Hematopoietic multipotent progenitor cell treated with erythropoietin and hydrocortisone succinate and interleukin-3 and kit ligand, for 8 days (in vitro differentiated cells): Measurements from ENCODE around the gene SCAPER.
A peak's percentile ranks its signal among the peaks of the same experiment; 100 is the strongest.

Experiments
- DNase-seq: peaks from one replicate; pipeline ENCODE4 v3.0.0-alpha.2; 2015

Gene SCAPER, protein sequence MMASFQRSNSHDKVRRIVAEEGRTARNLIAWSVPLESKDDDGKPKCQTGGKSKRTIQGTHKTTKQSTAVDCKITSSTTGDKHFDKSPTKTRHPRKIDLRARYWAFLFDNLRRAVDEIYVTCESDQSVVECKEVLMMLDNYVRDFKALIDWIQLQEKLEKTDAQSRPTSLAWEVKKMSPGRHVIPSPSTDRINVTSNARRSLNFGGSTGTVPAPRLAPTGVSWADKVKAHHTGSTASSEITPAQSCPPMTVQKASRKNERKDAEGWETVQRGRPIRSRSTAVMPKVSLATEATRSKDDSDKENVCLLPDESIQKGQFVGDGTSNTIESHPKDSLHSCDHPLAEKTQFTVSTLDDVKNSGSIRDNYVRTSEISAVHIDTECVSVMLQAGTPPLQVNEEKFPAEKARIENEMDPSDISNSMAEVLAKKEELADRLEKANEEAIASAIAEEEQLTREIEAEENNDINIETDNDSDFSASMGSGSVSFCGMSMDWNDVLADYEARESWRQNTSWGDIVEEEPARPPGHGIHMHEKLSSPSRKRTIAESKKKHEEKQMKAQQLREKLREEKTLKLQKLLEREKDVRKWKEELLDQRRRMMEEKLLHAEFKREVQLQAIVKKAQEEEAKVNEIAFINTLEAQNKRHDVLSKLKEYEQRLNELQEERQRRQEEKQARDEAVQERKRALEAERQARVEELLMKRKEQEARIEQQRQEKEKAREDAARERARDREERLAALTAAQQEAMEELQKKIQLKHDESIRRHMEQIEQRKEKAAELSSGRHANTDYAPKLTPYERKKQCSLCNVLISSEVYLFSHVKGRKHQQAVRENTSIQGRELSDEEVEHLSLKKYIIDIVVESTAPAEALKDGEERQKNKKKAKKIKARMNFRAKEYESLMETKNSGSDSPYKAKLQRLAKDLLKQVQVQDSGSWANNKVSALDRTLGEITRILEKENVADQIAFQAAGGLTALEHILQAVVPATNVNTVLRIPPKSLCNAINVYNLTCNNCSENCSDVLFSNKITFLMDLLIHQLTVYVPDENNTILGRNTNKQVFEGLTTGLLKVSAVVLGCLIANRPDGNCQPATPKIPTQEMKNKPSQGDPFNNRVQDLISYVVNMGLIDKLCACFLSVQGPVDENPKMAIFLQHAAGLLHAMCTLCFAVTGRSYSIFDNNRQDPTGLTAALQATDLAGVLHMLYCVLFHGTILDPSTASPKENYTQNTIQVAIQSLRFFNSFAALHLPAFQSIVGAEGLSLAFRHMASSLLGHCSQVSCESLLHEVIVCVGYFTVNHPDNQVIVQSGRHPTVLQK (N-terminal part only)

DNA sequence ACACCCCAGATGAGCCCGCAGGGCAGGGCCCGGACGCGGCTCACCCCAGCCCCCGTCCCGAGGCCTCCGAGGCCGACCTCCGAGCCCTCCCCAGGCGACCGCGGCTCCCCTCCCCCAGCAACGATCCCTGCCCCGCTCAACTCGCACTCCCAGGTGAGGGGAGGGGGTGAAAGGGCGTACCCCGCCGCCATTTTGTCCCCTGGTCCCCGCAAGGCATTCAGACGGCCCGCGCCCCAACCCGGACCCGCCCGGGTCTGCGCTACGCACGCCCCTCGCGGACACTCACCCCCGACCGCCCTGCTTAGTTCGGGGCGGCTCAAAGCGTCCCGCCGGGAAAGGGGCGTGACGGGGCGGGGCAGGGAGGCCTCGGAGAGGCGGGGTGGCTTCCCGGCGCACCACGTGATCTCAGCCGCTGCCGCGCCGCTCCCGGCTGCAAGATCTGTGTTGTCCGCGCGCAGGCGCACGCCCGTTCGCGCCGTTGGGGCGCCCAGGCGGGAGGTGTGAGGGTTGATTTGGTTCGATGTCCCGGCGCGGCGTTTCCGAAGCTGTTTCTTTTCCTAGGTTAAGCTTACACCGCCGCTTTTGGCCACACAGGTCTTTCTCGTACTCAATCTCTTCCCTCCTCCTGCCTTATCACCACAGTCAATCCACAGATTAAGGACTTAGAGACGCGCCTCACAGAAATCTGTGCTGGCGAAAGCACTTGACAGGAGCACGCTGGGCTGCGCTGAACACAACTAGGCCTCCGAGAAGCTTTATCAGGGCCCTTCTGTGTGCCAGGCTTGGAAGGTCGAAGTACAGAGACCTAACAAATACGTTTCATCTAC is at the start of gene SCAPER:
SCAPER (minus strand) TSS at position 328 of the 827 bp plus-strand sequence. CDS start 21,523 bp downstream, outside the sequence.
- peak; percentile 85 for DNase-seq

DNA sequence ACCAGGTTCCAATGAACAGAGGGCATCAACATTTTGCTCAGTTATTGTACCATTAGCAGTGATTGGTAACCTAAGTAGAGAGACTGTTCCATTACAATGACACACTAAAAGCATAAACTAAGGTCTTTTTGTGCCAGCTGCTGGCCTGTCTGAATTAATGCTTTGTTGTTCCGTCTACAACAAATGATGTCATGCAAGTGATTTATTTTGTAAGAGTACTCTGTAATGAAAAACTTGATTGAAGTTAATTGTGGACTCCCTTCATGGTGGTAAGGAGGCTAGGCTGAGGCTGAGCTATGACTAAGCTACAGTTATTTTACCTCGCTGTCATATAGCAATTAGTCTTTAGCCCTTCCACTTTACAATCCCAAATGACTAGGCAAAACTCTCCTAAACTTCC is 49.6 kb upstream of the SCAPER start:
- no peak for DNase-seq

DNA sequence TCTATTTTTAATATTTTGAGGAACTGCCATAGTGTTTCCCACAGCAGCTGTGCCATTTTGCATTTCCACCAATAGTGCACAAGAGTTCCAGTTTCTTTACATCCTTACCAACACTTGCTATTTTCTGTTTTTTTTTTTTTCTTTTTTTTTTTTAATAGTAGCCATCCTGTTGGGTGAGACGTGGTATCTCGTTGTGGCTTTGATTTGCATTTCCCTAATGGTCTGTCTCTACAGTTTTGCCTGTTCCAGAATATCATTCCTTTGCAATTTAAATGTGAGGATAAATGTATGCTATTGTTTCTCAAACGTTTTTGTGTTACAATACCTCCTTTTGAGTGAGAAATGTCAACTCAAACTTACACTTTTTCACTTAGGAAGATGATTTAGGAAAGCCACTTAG is 48.8 kb upstream of the SCAPER start:
- no peak for DNase-seq

DNA sequence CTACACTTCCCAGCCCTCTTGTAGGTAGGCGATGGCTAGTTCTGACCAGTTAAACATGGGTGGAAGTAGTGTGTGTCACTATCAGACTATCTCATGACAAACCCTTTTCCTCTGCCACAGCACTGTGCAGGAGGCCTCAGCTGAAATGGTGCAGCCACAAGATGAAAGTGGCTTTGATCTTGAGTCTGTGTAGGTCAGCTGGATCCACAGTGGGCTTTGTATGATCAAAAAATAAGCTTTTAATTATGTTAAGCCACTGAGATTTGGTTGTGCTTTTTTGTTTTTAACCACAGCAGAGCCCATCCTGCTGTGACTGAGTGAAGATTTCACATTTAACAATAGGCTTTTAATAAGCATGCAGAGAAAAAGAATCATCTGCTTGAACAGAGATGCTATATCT is 46.1 kb upstream of the SCAPER start:
- no peak for DNase-seq

DNA sequence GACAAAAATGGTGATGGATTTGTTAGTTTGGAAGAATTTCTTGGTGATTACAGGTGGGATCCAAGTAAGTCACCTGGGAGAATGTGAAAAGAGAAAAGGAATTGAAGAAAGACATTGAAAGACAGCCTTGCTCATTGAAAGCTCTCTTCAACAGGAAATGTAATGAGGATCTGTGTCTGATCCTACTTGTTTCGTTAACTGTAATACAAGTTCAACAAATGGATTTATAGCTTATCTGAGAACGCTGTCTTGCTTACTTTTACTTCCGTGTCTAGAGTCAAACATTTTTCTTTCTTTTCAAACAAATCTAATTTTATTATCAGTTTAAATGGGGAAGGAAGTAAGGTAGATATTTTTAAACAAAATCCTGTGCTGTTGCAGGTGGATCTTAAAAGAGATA is 42.3 kb upstream of the SCAPER start:
- no peak for DNase-seq

DNA sequence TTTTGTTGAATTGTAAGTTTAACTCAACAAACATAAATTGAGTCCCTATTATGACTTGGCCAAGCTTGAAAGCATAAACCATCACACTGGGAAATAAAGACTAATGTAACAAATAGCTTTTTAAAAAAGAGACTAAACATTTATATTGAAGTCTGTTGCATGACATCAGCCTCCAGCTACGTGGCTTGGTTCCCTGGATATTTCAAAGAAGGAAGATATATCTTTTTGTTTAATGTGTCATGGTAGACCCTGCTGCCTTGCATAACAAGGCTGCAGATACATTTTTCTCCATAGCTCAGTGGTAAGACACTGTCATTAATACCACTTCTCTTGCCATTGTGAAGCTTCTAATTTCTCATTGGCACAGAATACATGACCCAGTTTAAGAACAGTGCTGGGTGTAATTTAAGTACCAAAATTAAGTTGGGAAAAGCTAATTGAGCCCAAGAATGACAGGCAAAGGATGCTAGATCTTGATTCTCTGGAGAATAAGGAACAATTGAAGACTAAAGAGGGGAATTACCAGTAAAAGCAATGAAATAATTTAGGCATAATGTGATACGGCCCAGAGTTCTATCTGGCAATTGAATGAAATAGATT is 40.5 kb upstream of the SCAPER start:
- no peak for DNase-seq

DNA sequence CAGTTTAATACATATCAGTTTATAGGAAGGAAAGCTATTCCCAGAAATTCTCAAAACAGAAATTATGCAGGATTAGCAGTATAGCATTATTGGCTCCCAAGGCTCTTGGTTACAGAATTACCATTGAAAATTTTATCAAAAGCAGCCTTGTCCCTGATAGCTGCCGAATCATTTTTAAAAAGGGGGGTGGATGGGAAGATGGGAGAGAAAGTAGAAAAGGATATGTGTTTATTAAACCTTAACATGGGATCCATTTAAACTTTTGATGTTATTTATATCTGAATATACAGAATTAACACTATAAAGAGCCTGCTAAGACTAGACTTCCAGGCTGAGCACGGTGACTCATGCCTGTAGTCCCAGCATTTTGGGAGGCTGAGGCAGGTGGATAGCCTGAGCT is 37.2 kb upstream of the SCAPER start:
- DNase-seq = no peak

DNA sequence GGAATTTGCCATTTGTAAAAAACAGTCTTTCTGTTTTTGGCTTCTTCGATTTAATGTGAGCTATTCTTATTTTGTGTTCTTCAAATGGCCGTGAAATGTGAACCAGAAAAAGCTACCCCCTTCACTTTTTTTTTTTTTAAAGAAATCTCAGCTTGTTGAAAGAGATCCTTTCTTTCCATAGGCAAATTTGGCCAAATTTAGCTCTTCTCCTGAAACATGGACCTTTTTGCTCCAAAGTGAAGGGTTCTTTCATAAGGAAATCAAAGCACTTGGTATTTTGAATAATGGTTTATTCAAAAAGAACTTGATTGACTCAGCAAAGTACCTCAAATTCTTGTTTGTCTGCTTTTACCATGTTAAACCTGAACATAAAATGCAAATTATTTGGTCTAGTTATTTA is 36.5 kb upstream of the SCAPER start:
- no peak for DNase-seq

DNA sequence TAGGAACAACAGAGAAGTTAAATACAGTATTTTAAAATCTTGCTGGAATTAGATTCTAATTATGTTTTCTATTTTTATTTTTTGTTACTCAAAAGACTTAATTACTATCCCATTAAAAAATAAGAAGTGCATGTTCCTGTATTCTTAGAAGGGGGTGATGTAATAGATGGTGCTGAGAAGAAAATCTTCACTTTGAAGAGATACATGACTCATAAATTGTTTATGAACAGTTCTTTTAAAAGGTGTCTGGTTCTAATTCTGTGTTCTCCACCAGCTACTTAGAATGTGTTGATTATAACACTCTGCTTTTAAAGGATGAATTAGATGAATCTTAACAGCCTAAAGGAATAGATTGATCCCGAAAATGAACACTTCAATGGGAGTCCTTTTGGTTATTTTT is 34.6 kb upstream of the SCAPER start:
- no peak for DNase-seq

DNA sequence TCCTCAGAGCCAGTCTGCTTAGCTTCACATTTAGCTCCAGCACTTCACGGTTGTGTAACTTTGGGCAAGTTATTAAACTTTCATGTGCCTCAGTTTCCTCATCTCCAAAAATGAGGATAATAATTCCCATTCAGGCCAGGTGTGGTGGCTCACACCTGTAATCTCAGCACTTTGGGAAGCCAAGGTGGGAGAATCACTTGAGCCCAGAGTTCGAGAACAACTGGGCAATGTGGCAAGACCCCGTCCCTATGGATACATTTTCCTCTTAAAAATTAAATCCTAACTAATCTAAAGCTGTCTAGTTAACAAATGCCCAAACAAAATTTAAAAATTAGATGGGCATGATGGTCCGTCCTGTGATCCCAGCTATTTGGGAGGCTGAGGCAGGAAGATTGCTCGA is 33.6 kb upstream of the SCAPER start:
- DNase-seq = no peak

DNA sequence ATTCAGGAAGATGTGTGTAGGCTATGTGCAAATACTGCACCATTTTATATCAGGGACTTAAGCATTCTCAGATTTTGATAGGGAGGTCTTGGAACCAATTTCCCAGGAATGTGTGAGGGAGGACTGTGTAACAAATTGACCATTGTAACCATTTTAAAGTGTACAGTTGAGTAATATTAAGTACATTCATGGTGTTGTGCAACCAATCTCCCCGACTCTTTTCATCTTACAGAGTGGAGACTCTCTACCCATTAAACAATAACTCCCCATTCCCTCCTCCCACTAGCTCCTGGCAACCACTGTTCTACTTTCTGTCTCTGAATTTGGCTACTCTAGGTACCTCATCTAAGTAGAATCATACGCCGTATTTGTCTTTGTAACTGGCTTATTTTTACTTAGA is 31.5 kb upstream of the SCAPER start:
- DNase-seq = no peak

DNA sequence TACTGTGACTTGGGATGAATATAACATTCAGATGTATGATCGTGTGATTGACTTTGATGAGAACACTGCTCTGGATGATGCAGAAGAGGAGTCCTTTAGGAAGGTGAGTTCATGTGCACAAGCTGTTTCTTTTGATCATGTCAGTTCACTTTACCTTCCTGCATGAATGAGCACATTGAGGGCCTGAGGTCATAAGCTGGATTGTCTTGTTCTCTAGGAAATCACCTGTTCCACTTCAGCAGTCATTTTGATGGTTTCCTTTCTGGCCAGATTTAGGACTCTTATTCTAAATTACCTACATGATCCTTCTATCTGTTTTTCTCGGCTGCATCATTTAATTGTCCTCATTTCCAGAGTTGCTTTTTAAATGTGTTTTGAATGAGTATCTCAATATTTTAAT is 30.5 kb upstream of the SCAPER start:
- no peak for DNase-seq

DNA sequence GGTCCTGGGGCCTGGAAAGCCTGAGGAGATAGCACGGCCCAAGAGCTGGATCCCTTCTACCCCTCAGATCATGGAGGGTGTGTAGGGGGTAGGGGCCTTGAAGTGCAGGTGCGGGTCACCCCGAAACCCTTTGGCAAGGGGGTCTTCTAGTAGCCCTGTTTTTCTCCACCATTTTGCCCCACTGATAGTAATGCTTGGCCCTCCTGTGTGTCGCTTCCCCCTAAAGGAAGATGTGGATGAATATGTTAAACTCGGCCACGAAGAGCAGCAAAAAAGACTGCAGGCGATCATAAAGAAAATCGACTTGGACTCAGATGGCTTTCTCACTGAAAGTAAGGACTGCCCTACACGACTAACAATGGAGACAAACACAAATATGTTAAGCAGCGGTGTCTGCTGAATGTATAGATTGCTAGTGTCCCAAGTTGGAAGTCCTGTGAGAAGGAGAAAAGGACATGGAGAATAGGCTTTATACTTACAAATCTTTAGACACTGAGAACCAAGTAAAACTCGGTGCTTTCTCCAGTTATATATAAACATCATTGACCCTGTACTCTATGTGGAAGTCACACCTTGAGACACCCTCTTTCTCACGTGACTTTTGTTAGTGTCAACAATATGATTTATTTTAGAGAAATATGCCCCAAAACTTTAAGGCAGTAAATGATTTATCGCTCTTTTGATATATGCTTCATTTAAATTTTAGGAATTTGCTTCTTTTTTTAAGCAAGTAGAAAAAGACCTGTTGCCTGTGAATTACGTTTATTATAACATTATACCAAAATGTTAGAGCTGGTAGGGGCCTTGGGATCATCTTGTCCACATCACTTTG is 27.2 kb upstream of the SCAPER start:
- DNase-seq = peak; percentile 26

DNA sequence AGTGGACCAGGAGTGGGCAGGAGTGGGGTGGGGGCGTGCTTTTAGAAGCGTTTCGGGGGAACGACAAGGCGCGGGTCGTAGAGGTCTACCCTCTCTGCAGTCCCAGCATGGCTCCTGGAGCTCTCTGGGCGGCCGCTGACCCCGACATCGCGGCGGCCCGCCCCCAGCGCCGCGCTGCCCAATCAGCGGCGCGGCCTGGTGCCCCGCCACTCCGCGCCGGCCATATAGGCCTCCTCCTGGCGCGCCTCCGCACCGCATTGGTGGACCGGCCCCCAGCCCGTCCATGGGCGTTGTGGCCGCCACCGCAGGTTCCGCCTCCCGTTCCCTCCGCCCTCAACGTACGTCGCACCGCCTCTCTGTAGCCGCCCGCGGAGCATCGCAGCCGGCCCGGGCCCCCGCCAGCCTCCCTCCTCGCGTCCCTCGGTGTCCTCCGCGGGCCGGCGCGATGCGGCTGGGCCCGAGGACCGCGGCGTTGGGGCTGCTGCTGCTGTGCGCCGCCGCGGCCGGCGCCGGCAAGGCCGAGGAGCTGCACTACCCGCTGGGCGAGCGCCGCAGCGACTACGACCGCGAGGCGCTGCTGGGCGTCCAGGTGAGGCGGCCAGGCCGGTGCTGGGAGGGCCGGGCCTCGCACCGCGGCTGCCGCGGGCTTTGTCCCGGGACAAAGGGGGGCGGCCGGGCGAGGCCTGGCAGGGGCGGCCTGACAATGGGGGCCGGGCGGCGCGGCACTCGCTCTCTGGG is 26.4 kb upstream of the SCAPER start, which contains the start of gene RCN2:
RCN2 (plus strand) TSS at position 353 of the 738 bp plus-strand sequence; CDS start at position 446, 93 bp downstream.
- peak; percentile 93 for DNase-seq

DNA sequence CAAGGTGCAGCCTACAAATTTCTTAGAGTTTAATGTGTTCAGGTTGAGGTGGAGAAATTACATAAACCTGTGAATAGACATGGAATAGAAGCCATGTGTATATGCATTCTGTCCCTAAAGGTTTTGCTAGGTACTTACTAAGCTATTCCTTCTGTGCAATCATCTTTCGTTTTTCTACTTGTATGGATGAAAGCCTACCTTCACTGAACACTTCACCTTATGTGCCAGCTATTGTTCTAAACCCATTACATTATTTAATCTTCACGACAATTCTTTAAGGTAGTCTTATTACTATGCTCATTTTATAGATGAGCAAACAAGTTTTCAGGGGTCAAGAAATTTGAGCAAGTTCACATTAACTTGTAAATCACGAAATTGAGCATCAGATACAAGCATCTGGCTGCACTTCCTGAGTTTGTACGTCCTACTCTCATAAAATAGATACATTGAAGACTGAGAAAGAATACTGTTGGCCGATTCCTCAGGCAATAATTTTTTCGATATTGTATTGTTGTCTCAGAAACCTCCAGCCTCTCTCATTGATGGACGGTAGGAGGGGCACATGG is 25.8 kb upstream of the SCAPER start:
- DNase-seq = no peak

DNA sequence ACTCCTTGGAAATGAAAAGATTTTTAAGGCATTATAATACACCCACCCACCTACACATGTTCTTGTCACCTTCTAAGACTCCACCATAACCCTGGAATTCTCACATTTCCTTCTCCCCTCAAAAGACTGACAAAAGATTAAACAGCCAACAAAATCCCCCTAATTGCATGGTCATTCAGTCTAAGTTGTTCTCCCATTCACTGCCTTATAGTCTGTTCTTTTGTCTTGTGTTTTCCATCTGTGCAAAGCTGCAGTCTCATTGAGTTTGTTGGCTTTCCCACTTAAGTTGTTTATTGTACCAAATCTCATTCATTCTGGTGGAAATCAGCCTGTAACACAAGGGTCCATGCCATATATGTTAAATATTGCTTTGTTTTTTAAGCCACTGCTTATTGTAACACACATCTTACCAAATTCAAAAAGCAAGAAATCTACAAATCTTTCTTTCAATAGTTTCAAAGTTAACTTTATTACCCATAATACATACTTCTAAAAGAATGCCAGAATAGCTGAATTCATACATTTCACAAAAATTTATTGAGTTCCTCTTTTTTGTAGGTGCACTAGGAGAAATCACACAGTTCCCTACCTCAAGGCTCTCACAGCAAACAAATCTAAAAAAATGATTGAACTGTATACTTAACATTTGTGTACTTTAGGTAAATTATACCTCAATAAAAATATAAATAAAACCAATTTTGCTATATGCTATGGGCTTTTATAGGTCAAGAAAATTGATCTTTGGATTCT is 24.0 kb upstream of the SCAPER start:
- DNase-seq = no peak

DNA sequence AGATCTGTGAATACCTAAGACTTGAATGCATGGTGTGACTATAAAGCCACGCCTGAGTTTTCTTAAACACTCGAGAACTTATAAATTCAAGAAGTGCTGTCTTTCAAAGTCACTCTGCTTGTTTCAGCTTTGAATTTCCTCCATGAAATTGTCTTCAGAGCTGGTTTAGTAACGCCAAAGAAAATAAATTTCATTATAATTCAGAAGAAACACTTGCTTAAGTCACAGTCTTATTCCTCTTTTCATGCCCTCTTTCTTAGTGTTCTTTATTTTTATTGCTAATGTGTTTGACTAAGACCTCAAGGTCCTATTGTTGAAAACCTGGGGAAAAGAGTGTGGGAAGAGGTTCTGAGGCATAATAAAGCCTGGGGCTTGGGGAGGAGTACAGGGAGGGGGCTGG is 23.1 kb upstream of the SCAPER start:
- DNase-seq = no peak

DNA sequence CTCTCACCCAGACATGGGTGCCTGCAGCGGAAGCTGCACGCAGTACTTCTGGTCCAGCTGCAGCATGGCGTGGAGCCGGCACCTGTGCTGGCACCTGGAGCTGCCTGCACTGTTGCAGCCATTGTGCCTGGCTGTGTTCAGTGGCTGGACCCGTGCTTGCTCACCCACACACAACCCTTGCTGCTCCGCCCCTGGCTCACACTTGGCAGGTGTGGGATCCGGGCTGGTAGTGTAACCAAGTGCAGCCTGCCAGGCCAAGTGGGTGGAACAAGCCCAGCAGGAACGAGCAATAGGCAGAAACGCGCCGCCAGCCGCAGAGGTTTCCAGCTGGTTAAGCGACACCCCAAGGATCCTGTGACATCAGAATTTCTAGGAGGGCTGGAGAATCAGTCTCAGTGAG is 11.2 kb upstream of the SCAPER start:
- no peak for DNase-seq

DNA sequence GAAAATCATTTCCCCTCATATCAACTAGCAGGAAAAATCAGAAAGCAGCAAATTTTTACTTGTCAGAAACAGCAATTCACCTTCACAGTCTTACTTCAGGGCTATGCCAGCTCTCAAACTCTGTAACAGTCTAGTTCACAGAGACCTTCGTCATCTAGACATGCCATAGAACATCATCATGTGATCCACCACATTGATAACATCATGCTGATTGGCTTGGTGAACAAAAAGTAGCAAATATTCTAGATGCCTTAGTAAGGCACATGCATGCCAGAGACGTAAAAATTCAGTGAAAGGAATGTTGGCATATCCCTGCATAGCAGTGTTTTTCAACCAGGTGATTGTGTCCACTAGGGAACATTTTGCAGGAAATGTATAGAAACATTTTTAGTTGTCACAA is 8.6 kb upstream of the SCAPER start:
- DNase-seq = no peak
